Loucy (cell line): ENCODE measurements around the gene NRARP.
"Not testable (repeated sequence)": the region's sequence is repeated elsewhere in the genome, so short reads cannot be mapped to it uniquely, and the experiment has no call there.

Source experiments
- CTCF ChIP-seq: fragments of 200-600 bp; sonication (generic); conservative IDR thresholded peaks from 2 replicates; pipeline ENCODE4 v1.5.1; 2014; ENCODE audit warnings: mild to moderate bottlenecking, antibody characterized with exemption, low read length
- EZH2phosphoT487 ChIP-seq: fragments of 200-600 bp; IDR thresholded peaks from 2 replicates; pipeline ENCODE4 v1.6.1; 2018; ENCODE audit warnings: antibody characterized with exemption, mild to moderate bottlenecking, moderate library complexity, borderline replicate concordance

GRCh38 chr9:137262173-137262908, 39.7 kb downstream of the NRARP start:
- peak; percentile 40 for TF ChIP-seq CTCF
- not testable (repeated sequence) for TF ChIP-seq EZH2phosphoT487
